Smooth muscle cell (in vitro differentiated cells): ENCODE results near the gene COBL. TPM values are rescaled to one million over a fixed set of nuclear protein-coding genes. Genes with fewer than 3 reads are reported as not detected.

Experiments
- DNase-seq: peaks from one replicate; lab custom pipeline; 2025; ENCODE audit not compliant: unreplicated experiment; lab: John Stamatoyannopoulos, UW
- H2AFZ ChIP-seq: fragments of 200-600 bp; sonication (generic); 2 replicates; pipeline ENCODE4 v1.6.0; 2016; ENCODE audit warnings: antibody characterized with exemption, low read depth, mild to moderate bottlenecking
- H3F3A ChIP-seq: fragments of 200-600 bp; sonication (generic); 2 replicates; pipeline ENCODE4 v1.6.0; 2017; ENCODE audit warnings: antibody characterized with exemption, low read depth
- H3K27ac ChIP-seq: fragments of 200-600 bp; sonication (generic); 2 replicates; pipeline ENCODE4 v1.5.1; 2016; ENCODE audit warnings: low read depth, mild to moderate bottlenecking
- H3K27me3 ChIP-seq: fragments of 200-600 bp; sonication (generic); 2 replicates; pipeline ENCODE4 v1.6.1; 2016; ENCODE audit warnings: low read depth, mild to moderate bottlenecking
- H3K36me3 ChIP-seq: fragments of 200-600 bp; sonication (generic); 2 replicates; pipeline ENCODE4 v1.5.1; 2016; ENCODE audit warnings: low read depth
- H3K4me1 ChIP-seq: fragments of 200-600 bp; sonication (generic); 2 replicates; pipeline ENCODE4 v1.5.1; 2016; ENCODE audit warnings: low read depth
- H3K4me2 ChIP-seq: fragments of 200-600 bp; sonication (generic); 2 replicates; pipeline ENCODE4 v1.6.0; 2016; ENCODE audit warnings: mild to moderate bottlenecking
- H3K4me3 ChIP-seq: fragments of 200-600 bp; sonication (generic); 2 replicates; pipeline ENCODE4 v1.5.1; 2016; ENCODE audit warnings: mild to moderate bottlenecking
- H3K79me2 ChIP-seq: fragments of 200-600 bp; sonication (generic); 2 replicates; pipeline ENCODE4 v1.6.0; 2016; ENCODE audit warnings: low read depth, mild to moderate bottlenecking
- H3K9ac ChIP-seq: fragments of 200-600 bp; sonication (generic); 2 replicates; pipeline ENCODE4 v1.6.0; 2016; ENCODE audit warnings: low read depth
- H3K9me3 ChIP-seq: fragments of 200-600 bp; sonication (generic); replicated peaks from 2 replicates; pipeline ENCODE4 v1.5.1; 2016; ENCODE audit warnings: low read depth
- H4K20me1 ChIP-seq: fragments of 200-600 bp; sonication (generic); 2 replicates; pipeline ENCODE4 v1.6.0; 2016; ENCODE audit warnings: low read depth
- CTCF ChIP-seq: fragments of 200-600 bp; sonication (generic); IDR thresholded peaks from 2 replicates; pipeline ENCODE4 v1.5.1; 2017; ENCODE audit warnings: borderline replicate concordance, mild to moderate bottlenecking, antibody characterized with exemption; ENCODE audit not compliant: insufficient read depth, poor library complexity, severe bottlenecking
- WGBS: methylation state at CpG from one replicate; pipeline ENCODE4 v1.1.7; 2016; ENCODE audit warnings: low lambda C conversion rate; 5-methylcytosine and 5-hydroxymethylcytosine counted together
- polyA plus RNA-seq: library from polyadenylated mRNA; unstranded; fragments of >200 nt; fragmentation: Nextera tagmentation; extraction: Ambion mirVana; gene quantifications from 2 replicates; pipeline ENCODE4 v1.2.1, GENCODE V29; 2016
- total RNA-seq: library from RNA; depleted of rRNA; stranded (reverse); fragments of >200 nt; gene quantifications from 2 replicates; pipeline ENCODE4 v1.2.3, GENCODE V29; 2014

The COBL gene
- 2.5 and 2.8 TPM in 2 replicates for total RNA-seq
- polyA plus RNA-seq = 0.47 and 0.97 TPM in 2 replicates

GRCh38 chr7:51316666-51317581 lies at the start of gene COBL:
TSS of gene COBL (minus strand) at chr7:51316809. CDS start at chr7:51316633, 176 bp downstream.
- no peaks in the 10 kb centered on the region for H3K9me3 ChIP-seq
- H3K36me3 ChIP-seq = no peaks in the 10 kb centered on the region
- peaks cover 17% of the 10 kb centered on the region for H3F3A ChIP-seq
- peaks cover 16% of the 10 kb centered on the region for H3K4me1 ChIP-seq
- H4K20me1 ChIP-seq = no peaks in the 10 kb centered on the region
- DNase-seq = no peak
- H2AFZ ChIP-seq = peak within 1 kb of the TSS; percentile 76
- H3K27me3 ChIP-seq = no peaks in the 10 kb centered on the region
- peak within 1 kb of the TSS; percentile 80 for H3K9ac ChIP-seq
- H3K79me2 ChIP-seq = peaks cover 15% of the 10 kb centered on the region
- H3K4me2 ChIP-seq = peak within 1 kb of the TSS; percentile 98
- peak within 1 kb of the TSS; percentile 60 for H3K4me3 ChIP-seq
- peak within 1 kb of the TSS; percentile 2 for H3K27ac ChIP-seq
- TF ChIP-seq CTCF = no peak
- 14% methylated on average over 37 of the region's 94 CpGs for WGBS

- Histone ChIP-seq H3K79me2 (no peaks in the 10 kb centered on the region), H3K27me3 (no peaks in the 10 kb centered on the region), H3K36me3 (no peaks in the 10 kb centered on the region), H3K4me1 (peaks cover 6% of the 10 kb centered on the region), H2AFZ (no peak overlapping the region), H3K9ac (no peak overlapping the region), H4K20me1 (no peaks in the 10 kb centered on the region), H3K27ac (no peak overlapping the region), H3K9me3 (no peaks in the 10 kb centered on the region), H3K4me3 (no peak overlapping the region), H3F3A (no peaks in the 10 kb centered on the region), H3K4me2 (no peak overlapping the region)
- TF ChIP-seq CTCF = no peak
- DNase-seq = no peak
- WGBS = 97% methylated on average over 7 of the region's 7 CpGs
These were observed 49.6 kb upstream of the COBL start for GRCh38 chr7:51366172-51366728.

GRCh38 chr7:51357821-51358220 lies 41.2 kb upstream of the COBL start:
- Histone ChIP-seq H3K27ac (no peak overlapping the region), H3K9ac (no peak overlapping the region), H3K4me1 (no peaks in the 10 kb centered on the region), H3K79me2 (no peaks in the 10 kb centered on the region), H3K4me3 (no peak overlapping the region), H3F3A (no peaks in the 10 kb centered on the region), H3K36me3 (no peaks in the 10 kb centered on the region), H3K27me3 (no peaks in the 10 kb centered on the region), H3K4me2 (no peak overlapping the region), H3K9me3 (no peaks in the 10 kb centered on the region), H2AFZ (no peak overlapping the region), H4K20me1 (no peaks in the 10 kb centered on the region)
- no peak for TF ChIP-seq CTCF
- no peak for DNase-seq
- 83% methylated on average over 6 of the region's 6 CpGs for WGBS
